PC-3 (cell line): Measurements from ENCODE around the gene LPCAT2.

Experiments
- EZH2 ChIP-seq: fragments of 300-600 bp; sonication (generic); IDR thresholded peaks from one replicate; pipeline ENCODE4 v1.6.1; 2017; ENCODE audit warnings: antibody characterized with exemption, mild to moderate bottlenecking, low read length; ENCODE audit not compliant: unreplicated experiment
- EZH2phosphoT487 ChIP-seq: fragments of 300-600 bp; sonication (generic); IDR thresholded peaks from 2 replicates; pipeline ENCODE4 v1.6.1; 2018; ENCODE audit warnings: mild to moderate bottlenecking, antibody characterized with exemption, low read length, borderline replicate concordance
- TF ChIP-seq, protein P1 (sequence below): fragments of 300-600 bp; sonication (generic); conservative IDR thresholded peaks from 2 replicates; pipeline ENCODE4 v1.5.1; 2017; ENCODE audit warnings: antibody characterized with exemption, low read depth, mild to moderate bottlenecking, low read length

DNA sequence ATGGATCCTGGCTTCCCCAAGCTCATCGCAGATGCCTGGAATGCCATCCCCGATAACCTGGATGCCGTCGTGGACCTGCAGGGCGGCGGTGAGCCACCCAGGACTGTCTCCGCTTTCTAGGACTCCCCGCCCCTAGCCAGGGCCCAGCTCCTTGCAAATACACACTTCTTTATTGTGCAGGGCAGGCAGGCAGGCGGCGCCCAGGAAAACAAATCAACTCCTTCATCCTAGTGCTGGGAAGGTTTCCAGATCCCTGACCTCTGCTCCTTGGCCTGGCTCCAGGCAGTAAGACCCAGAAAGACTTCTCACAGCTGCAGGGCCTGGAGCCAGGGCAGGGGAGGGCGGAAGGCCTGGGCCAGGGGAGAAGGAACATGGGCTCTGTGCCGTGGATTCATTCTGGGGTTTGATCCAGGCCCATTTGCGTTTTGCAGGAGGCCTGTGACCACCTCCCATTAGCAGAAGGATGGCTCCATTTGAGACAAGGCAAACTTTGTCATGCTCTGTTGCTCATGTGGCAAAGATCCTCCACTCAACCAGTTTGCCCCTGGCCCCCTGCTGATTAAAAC is 6.0 kb upstream of the LPCAT2 start:
- TF ChIP-seq, protein P1, sequence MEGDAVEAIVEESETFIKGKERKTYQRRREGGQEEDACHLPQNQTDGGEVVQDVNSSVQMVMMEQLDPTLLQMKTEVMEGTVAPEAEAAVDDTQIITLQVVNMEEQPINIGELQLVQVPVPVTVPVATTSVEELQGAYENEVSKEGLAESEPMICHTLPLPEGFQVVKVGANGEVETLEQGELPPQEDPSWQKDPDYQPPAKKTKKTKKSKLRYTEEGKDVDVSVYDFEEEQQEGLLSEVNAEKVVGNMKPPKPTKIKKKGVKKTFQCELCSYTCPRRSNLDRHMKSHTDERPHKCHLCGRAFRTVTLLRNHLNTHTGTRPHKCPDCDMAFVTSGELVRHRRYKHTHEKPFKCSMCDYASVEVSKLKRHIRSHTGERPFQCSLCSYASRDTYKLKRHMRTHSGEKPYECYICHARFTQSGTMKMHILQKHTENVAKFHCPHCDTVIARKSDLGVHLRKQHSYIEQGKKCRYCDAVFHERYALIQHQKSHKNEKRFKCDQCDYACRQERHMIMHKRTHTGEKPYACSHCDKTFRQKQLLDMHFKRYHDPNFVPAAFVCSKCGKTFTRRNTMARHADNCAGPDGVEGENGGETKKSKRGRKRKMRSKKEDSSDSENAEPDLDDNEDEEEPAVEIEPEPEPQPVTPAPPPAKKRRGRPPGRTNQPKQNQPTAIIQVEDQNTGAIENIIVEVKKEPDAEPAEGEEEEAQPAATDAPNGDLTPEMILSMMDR: no peak
- TF ChIP-seq EZH2 (no peak), EZH2phosphoT487 (no peak)
